ENCODE data around the gene FANCG.

FANCG gene

DNA sequence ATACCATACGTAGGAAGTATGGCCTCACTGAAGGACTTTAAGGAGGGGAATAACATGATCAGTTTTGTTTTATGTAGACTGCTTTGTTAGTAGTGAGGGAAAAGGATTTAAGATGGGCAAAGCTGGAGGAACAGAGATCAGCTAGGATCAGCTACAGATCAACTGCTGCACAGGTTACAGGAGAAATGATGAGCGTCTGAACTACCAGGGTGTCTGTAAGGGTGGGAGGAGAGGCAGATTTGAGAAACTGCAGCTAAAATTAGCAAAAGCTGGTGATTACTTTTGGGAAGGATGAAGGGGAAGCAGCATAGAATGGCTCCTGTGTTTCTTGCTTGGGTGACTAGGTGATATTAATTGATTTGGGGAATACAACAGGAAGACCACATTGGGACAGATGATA lies 46.6 kb downstream of the FANCG start:
- no peak overlapping the region for H3K4me3 ChIP-seq (ENCODE audit: low read length)

GRCh38 chr9:35029852-35030251 lies 49.9 kb downstream of the FANCG start:
- no peak overlapping the region for H3K4me3 ChIP-seq (ENCODE audit: low read length)
- DNase-seq (ENCODE audit: low read depth, low spot score) = no peak

More for the DNA sequence above, 46.6 kb downstream of the FANCG start:
- no peak for DNase-seq (ENCODE audit: low read depth, low spot score)

DNA sequence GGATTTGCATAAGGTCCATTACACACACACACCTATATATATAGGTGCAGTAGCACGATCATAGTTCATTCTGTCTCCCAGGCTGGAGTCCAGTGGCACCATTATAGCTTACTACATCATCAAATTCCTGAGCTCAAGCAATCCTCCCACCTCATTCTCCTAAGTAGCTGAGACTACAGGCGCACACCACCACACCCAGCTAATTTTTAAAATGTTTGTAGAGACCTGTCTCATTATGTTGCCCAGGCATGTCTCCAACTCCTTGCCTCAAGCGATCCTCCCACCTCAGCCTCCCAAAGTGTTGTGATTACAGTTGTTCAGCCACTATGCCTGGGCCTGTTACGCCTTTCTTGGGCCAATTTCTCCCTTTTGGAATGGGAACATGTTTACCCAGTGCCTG lies 50.5 kb downstream of the FANCG start:
- DNase-seq (ENCODE audit: low read depth, low spot score) = no peak
- no peak overlapping the region for H3K4me3 ChIP-seq (ENCODE audit: low read length)

- no peak for DNase-seq (ENCODE audit: low read depth, low spot score)
- no peak overlapping the region for H3K4me3 ChIP-seq (ENCODE audit: low read length)
These were observed 51.4 kb downstream of the FANCG start for GRCh38 chr9:35028341-35028740.

DNA sequence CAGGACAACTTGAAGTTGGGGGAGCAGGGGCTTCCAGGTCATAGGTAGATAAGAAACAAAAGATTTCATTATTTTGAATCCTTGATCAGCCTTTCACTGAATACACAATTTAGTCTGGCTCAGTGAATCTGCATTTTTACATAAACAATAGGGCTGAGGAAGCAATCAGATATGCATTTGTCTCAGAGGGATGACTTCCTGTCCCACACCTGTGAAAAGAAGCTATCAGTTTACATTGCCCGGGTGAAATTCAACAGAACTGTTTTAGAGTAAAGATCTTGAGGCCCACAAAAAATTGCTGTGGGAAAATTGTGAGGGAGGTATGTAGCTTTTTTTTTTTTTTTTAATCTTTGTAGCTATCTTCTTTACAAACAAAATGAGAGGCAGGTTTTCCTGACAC lies 51.9 kb downstream of the FANCG start:
- no peak overlapping the region for H3K4me3 ChIP-seq (ENCODE audit: low read length)
- DNase-seq (ENCODE audit: low read depth, low spot score) = peak; percentile 81

GRCh38 chr9:35027374-35027773 lies 52.4 kb downstream of the FANCG start:
- no peak for DNase-seq (ENCODE audit: low read depth, low spot score)
- no peak overlapping the region for H3K4me3 ChIP-seq (ENCODE audit: low read length)

- peak overlapping the region; percentile 9; the same call in 1 of the 2 replicates for H3K4me3 ChIP-seq (ENCODE audit: low read length)
- DNase-seq (ENCODE audit: low read depth, low spot score) = peak; percentile 69
These were observed 53.1 kb downstream of the FANCG start for GRCh38 chr9:35026671-35027070.
